BJ (cell line): ENCODE results near the gene HMGCS2. TPM values are rescaled to one million over a fixed set of nuclear protein-coding genes. Genes with fewer than 3 reads are reported as not detected.

ENCODE experiments used
- CTCF ChIA-PET: fragments of 350-600 bp; formaldehyde crosslinking; extraction: SDS; loops from one replicate; lab custom pipeline; 2021; ENCODE audit warnings: antibody characterized with exemption, inconsistent platforms; lab: Yijun Ruan, JAX
- POLR2A ChIA-PET: fragments of 300-600 bp; sonication (Branson Sonifier 250); formaldehyde crosslinking; extraction: SDS; loops from one replicate; lab custom pipeline; 2021; ENCODE audit warnings: antibody characterized with exemption; lab: Charles Lee
- DNase-seq: peaks from one replicate; pipeline ENCODE4 v3.0.0-alpha.2; 2011; ENCODE audit warnings: low read depth
- H3K27me3 ChIP-seq: 2 replicates; pipeline ENCODE4 v1.6.0; 2011; ENCODE audit warnings: low read length; ENCODE audit not compliant: control insufficient read depth, insufficient read depth
- H3K36me3 ChIP-seq: 2 replicates; pipeline ENCODE4 v1.5.1; 2011; ENCODE audit warnings: low read length; ENCODE audit not compliant: control insufficient read depth, insufficient read depth
- H3K4me3 ChIP-seq: 2 replicates; pipeline ENCODE4 v1.5.1; 2011; ENCODE audit warnings: low read depth, mild to moderate bottlenecking, control low read depth, low read length
- polyA plus RNA-seq: library from polyadenylated mRNA; depleted of rRNA; stranded (reverse); fragments of >200 nt; gene quantifications from 2 replicates; pipeline ENCODE4 v1.2.3, GENCODE V29; 2011
- TF ChIP-seq, protein P1 (sequence below): IDR thresholded peaks from 2 replicates; pipeline ENCODE4 v1.5.1; 2011; ENCODE audit warnings: low read depth, mild to moderate bottlenecking, control low read depth, inconsistent platforms, low read length, moderate library complexity; ENCODE audit not compliant: insufficient read depth

The HMGCS2 gene
- polyA plus RNA-seq, 1 experiment = not detected

DNA sequence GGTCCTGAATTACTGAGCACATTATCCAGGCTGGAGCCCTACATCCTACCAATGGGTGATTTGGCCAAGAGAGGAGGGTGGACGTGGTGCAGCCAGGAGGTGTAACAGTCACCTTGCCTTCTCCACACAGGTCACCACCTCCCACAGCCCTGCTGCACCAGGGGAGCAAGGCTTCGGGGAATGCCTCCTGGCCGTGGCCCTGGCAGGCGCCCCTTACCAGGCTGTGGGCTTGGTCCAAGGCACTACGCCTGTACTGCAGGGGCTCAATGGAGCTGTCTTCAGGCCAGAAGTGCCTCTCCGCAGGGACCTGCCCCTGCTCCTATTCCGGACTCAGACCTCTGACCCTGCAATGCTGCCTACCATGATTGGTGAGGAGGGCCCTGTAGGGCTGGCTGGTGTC is 26.0 kb downstream of the HMGCS2 start:
- TF ChIP-seq, protein P1, sequence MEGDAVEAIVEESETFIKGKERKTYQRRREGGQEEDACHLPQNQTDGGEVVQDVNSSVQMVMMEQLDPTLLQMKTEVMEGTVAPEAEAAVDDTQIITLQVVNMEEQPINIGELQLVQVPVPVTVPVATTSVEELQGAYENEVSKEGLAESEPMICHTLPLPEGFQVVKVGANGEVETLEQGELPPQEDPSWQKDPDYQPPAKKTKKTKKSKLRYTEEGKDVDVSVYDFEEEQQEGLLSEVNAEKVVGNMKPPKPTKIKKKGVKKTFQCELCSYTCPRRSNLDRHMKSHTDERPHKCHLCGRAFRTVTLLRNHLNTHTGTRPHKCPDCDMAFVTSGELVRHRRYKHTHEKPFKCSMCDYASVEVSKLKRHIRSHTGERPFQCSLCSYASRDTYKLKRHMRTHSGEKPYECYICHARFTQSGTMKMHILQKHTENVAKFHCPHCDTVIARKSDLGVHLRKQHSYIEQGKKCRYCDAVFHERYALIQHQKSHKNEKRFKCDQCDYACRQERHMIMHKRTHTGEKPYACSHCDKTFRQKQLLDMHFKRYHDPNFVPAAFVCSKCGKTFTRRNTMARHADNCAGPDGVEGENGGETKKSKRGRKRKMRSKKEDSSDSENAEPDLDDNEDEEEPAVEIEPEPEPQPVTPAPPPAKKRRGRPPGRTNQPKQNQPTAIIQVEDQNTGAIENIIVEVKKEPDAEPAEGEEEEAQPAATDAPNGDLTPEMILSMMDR = no peak
- DNase-seq = no peak
- ChIA-PET POLR2A (no interaction called here), CTCF (interaction anchor here (1.1 to 3.9 kb wide), 11 partner anchors 9 to 144 kb away, joined by 3 to 28 read pairs (median 5); no protein-coding TSS in a partner anchor)
- Histone ChIP-seq H3K4me3 (no peak overlapping the region), H3K27me3 (no peaks in the 10 kb centered on the region), H3K36me3 (peaks cover 42% of the 10 kb centered on the region)

DNA sequence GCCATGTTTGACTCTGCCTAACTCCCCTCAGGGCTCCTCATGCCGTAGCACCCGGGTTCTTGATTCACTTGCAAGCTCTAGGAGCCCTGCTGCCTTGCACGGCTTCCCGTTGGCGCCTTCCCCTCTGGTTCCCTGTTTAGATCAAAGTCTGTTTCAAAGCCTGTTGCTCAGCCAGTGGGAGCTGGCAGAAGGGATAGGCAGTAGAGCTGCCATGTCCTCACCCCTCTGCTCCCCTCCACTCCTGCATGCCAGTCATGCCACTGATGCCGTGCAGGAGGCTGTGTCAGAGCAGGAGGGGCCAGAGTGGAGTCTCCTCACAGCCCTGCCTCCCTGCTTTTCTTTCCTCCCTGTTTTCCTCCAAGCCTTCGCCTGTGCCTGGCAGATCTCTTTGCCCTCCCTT is 26.5 kb downstream of the HMGCS2 start:
- no peaks in the 10 kb centered on the region for H3K27me3 ChIP-seq
- POLR2A ChIA-PET = no interaction called here
- H3K36me3 ChIP-seq = peaks cover 42% of the 10 kb centered on the region
- TF ChIP-seq, protein P1 = no peak
- H3K4me3 ChIP-seq = no peak overlapping the region
- no peak for DNase-seq
- CTCF ChIA-PET = interaction anchor here (1.1 to 3.9 kb wide), 7 partner anchors 8 to 145 kb away, joined by 3 to 18 read pairs (median 4); no protein-coding TSS in a partner anchor

DNA sequence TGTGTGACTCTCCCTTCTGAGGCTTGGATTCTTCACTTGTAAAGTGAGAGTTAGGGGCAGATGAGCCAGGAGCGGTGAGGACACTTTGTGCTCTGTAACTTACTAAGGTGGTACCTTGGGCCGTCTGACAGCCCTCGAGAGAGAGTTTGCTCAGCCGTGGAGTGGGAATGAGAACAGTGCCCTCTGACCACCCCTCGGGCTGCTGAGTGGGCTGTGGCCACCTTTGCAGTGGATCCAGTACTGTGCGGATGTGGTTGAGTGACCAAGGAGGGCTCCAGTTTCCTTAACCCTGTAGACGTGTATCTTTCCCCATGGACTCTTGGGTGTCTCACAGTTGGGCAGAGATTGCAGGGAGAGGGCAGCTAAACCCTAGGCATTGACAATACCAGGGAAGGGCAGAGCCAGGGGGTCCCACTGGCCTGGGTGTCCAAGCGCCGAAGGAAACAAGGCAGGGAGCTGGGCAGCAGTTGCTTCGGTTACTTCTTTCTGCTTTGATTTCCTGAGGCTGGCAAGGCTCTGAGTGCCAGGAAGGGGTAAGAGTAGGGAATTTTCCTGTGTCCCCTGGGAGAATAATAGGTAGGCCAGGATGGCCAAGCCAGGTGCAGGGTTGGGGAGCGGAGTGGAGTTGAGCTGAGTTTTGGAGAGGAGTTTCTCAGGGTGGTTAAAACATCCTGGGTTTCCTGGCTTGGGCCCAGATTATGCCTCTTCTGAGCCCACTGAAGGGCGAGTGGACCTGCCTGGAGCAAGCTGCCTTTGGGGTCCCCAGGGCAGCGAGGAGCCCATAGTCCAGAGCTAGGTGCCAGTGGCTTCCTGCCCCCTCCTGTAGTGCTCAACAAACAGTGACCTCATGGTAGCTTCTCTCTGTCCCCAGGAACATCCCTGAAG is 27.6 kb downstream of the HMGCS2 start:
- Histone ChIP-seq H3K36me3 (peaks cover 47% of the 10 kb centered on the region), H3K4me3 (no peak overlapping the region), H3K27me3 (no peaks in the 10 kb centered on the region)
- ChIA-PET POLR2A (no interaction called here), CTCF (interaction anchor here (1.6 to 1.9 kb wide), 2 partner anchors 9 to 130 kb away, joined by 5 to 7 read pairs; no protein-coding TSS in a partner anchor)
- no peak for DNase-seq
- TF ChIP-seq, protein P1 = no peak

DNA sequence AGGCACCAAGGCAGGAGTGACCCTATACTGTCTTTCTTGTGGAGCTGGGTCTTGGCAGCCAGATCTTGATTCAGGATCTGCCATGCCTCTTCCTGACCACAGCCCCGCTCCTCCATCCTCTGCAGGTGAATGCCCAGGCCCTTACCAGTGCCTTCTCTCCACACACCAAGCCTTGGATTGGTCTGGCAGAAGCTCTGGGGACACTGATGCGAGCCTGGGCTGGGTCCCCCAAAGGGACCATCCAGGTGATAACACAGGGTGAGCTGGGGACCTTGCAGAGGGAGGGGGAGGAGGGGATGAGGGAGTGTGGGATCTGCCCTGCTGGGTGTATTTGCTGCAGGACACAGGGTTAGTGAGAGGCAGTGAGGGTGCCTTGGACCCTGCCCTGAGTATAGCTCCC is 28.4 kb downstream of the HMGCS2 start:
- Histone ChIP-seq H3K36me3 (peaks cover 52% of the 10 kb centered on the region), H3K4me3 (no peak overlapping the region), H3K27me3 (no peaks in the 10 kb centered on the region)
- CTCF ChIA-PET = no interaction called here
- TF ChIP-seq, protein P1 = no peak
- DNase-seq = no peak
- POLR2A ChIA-PET = no interaction called here

DNA sequence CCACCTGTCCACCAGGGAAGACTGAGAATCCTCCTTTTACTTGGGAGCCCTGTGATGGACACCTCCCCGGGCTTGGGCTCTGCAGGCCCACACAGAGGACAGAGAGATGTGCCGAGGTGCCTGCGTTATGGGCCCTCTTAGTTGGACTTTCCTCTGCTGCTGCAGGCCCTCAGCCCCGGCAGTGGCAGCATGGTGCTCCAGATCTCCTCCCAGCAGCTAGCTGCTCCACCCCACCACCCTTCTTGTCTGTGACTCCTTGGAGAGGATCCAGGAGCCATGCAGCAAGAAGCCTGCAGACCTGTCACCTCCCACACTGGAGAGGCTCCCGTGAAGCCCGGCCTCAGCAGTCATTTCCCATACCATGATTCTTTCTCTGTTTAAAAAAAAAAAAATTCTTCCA is 29.6 kb downstream of the HMGCS2 start:
- no peak for DNase-seq
- Histone ChIP-seq H3K4me3 (no peak overlapping the region), H3K27me3 (no peaks in the 10 kb centered on the region), H3K36me3 (peaks cover 61% of the 10 kb centered on the region)
- CTCF ChIA-PET = interaction anchor here (0.7 kb wide), 1 partner anchor 1878 kb away, joined by 4 read pairs; no protein-coding TSS in a partner anchor
- TF ChIP-seq, protein P1 = no peak
- POLR2A ChIA-PET = no interaction called here
